Activated B cell treated with CpG ODN at 0.5 μM for 24 hours (primary cell): ENCODE measurements around the gene EFCAB11. TPM values are rescaled to one million over a fixed set of nuclear protein-coding genes. Genes with fewer than 3 reads are reported as not detected.

ENCODE experiments used
- ATAC-seq: fragments of 200-7000 bp; cut with Tn5 transposase; one replicate; pipeline ENCODE4 v1.10.0; 2021; ENCODE audit warnings: low read depth, mild to moderate bottlenecking, moderate library complexity
- CTCF ChIA-PET: fragments of 350-600 bp; sonication (Branson Sonifier 250); formaldehyde crosslinking; loops from one replicate; lab custom pipeline; 2021; ENCODE audit warnings: antibody characterized with exemption; lab: Charles Lee
- POLR2A ChIA-PET: fragments of 350-600 bp; sonication (Branson Sonifier 250); formaldehyde crosslinking; loops from one replicate; lab custom pipeline; 2021; ENCODE audit warnings: antibody characterized with exemption; lab: Charles Lee
- DNase-seq: peaks from one replicate; pipeline ENCODE4 v3.0.0; 2022
- H3K27ac Mint-ChIP-seq: one replicate; pipeline ENCODE4 v1.8.0; 2020; ENCODE audit warnings: mixed read lengths
- H3K27me3 Mint-ChIP-seq: one replicate; pipeline ENCODE4 v1.8.0; 2021; ENCODE audit warnings: mixed read lengths
- H3K36me3 Mint-ChIP-seq: one replicate; pipeline ENCODE4 v1.8.0; 2021; ENCODE audit warnings: low read depth, mixed read lengths
- H3K4me1 Mint-ChIP-seq: one replicate; pipeline ENCODE4 v1.8.0; 2021; ENCODE audit warnings: mixed read lengths
- H3K4me3 Mint-ChIP-seq: one replicate; pipeline ENCODE4 v1.8.0; 2020; ENCODE audit warnings: mild to moderate bottlenecking, mixed read lengths
- H3K9me3 Mint-ChIP-seq: one replicate; pipeline ENCODE4 v1.8.0; 2020; ENCODE audit warnings: mixed read lengths
- intact Hi-C: fragments of 100-400 bp; cut with micrococcal nuclease; formaldehyde crosslinking; loops from one replicate; pipeline ENCODE4 v1.15.1; 2024
- total RNA-seq: library from RNA; stranded (reverse); gene quantifications from 2 replicates; pipeline ENCODE4 v1.2.3, GENCODE V29; 2022
- TF ChIP-seq, protein P1 (sequence below): fragments of 200-600 bp; IDR thresholded peaks from one replicate; pipeline ENCODE4 v1.8.0; 2022; ENCODE audit warnings: antibody characterized with exemption, mild to moderate bottlenecking

EFCAB11 gene
- total RNA-seq, 1 donor from 2014 or later: 7.5 TPM

DNA sequence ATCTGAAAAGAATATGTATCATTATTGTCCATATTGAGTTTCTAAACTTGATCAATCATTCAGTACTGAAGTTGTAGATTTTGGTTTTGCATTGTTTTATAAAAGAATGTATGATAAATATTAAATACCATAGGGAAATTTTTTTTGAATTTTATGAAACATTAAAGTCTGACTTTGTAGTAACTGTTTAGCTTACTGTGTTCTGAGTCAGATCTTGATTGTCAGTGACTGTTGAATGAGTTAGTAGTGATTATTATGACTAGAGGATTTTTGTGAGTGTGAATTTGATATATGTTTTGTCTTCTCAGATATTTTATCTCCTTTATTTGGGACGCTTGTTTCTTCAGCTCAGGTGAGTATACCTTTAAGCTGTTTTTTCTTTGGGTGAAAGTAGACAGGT is 11.3 kb upstream of the EFCAB11 start:
- intact Hi-C loops: no loop called here
- Mint-ChIP-seq H3K4me1 (peaks cover 11% of the 10 kb centered on the region), H3K27me3 (no peaks in the 10 kb centered on the region), H3K9me3 (no peaks in the 10 kb centered on the region), H3K36me3 (peaks cover 72% of the 10 kb centered on the region), H3K4me3 (no peak overlapping the region), H3K27ac (no peak overlapping the region)
- ChIA-PET CTCF (no interaction called here), POLR2A (interaction anchor here (1.5 kb wide), 1 partner anchor 10 kb away, joined by 5 read pairs; the partner anchor contains the start of gene TDP1)
- ATAC-seq (no peak), DNase-seq (no peak)
- TF ChIP-seq, protein P1, sequence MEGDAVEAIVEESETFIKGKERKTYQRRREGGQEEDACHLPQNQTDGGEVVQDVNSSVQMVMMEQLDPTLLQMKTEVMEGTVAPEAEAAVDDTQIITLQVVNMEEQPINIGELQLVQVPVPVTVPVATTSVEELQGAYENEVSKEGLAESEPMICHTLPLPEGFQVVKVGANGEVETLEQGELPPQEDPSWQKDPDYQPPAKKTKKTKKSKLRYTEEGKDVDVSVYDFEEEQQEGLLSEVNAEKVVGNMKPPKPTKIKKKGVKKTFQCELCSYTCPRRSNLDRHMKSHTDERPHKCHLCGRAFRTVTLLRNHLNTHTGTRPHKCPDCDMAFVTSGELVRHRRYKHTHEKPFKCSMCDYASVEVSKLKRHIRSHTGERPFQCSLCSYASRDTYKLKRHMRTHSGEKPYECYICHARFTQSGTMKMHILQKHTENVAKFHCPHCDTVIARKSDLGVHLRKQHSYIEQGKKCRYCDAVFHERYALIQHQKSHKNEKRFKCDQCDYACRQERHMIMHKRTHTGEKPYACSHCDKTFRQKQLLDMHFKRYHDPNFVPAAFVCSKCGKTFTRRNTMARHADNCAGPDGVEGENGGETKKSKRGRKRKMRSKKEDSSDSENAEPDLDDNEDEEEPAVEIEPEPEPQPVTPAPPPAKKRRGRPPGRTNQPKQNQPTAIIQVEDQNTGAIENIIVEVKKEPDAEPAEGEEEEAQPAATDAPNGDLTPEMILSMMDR: no peak

DNA sequence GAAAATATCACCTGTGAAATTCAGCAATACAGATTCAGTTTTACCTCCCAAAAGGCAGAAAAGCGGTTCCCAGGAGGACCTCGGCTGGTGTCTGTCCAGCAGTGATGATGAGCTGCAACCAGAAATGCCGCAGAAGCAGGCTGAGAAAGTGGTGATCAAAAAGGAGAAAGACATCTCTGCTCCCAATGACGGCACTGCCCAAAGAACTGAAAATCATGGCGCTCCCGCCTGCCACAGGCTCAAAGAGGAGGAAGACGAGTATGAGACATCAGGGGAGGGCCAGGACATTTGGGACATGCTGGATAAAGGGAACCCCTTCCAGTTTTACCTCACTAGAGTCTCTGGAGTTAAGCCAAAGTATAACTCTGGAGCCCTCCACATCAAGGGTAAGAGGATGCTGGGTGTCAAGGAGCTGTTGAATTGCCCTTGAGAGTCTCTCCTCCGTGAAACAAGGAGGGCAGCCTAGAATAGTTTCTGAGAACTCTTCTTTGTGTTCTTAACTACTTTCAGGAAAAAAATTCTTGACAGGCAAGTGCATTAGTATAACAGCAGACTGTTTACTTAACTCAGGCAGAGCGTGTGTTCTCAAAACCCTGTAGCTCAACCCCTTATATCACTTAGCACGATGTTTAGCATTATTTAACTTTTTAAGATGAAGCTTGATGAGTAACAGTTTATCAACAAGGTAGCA is 8.9 kb upstream of the EFCAB11 start:
- Mint-ChIP-seq H3K4me3 (no peak overlapping the region), H3K36me3 (peaks cover 66% of the 10 kb centered on the region), H3K27ac (no peak overlapping the region), H3K9me3 (no peaks in the 10 kb centered on the region), H3K27me3 (no peaks in the 10 kb centered on the region), H3K4me1 (peaks cover 21% of the 10 kb centered on the region)
- no peak for DNase-seq
- POLR2A ChIA-PET: no interaction called here
- TF ChIP-seq, protein P1: no peak
- CTCF ChIA-PET: interaction anchor here (1.1 kb wide), 1 partner anchor 13 kb away, joined by 3 read pairs; no protein-coding TSS in a partner anchor
- intact Hi-C loops: no loop called here
- no peak for ATAC-seq

DNA sequence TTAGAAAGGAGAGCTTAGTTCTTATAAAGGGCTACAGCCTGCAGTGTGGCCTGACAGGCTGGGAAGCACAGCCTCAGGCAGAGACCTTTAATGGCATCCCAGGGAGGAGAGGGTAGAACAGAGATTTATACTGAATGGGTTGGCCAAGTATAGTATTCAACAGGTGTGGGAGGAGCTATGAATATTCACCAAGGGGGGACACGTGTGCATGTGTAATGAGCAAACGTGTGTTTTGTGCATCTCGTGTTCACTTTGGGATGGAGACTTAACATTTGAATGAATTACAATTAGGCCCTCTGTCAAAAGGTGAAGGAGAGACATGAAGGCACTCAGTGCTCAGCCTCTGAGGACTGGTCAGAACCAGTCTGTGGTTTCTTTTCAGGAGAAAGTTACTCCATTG is 6.4 kb upstream of the EFCAB11 start:
- POLR2A ChIA-PET: no interaction called here
- H3K27me3 Mint-ChIP-seq: no peaks in the 10 kb centered on the region

DNA sequence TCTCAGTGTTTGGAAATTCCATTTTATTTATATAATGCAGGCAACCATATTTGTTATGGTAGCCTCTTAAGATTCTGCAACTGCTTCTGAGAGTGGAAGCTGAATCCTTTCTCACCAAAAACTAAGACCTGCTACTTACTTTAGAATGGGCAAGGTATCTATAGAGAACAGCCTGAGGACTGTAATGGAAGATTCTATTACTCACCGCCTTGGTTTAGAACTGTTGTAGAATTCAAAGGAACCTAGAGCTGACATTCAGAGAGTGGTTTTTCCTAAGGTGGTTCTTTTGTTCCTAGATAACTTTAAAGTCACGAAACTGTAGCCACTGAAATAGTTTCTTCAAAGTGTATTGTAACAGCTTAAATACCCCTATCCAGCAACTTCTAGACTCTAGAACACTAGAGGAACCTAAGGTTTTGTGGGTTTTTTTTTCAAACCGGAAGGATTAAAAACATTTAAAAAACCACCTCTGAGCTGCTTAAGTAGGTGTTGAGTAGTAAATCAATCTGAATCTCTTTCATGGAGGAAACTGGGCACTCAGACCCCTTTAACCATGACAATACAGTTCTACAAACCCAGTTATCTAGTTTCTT is 5.4 kb upstream of the EFCAB11 start:
- no peak for ATAC-seq
- TF ChIP-seq, protein P1: no peak
- ChIA-PET POLR2A (no interaction called here), CTCF (interaction anchor here (0.8 to 8.2 kb wide), 2 partner anchors 13 to 21 kb away, joined by 3 to 48 read pairs; no protein-coding TSS in a partner anchor)
- DNase-seq: no peak
- H3K27ac Mint-ChIP-seq: no peak overlapping the region
- intact Hi-C loops: loop anchor here (5.0 to 10.0 kb wide), 4 partner anchors 528 to 1953 kb away; partner anchors contain the start of genes GPR65, PPP4R3A and SPATA7
- peaks cover 52% of the 10 kb centered on the region for H3K36me3 Mint-ChIP-seq
- peaks cover 39% of the 10 kb centered on the region for H3K4me1 Mint-ChIP-seq
- no peak overlapping the region for H3K4me3 Mint-ChIP-seq
- no peaks in the 10 kb centered on the region for H3K9me3 Mint-ChIP-seq
- no peaks in the 10 kb centered on the region for H3K27me3 Mint-ChIP-seq

More for the DNA sequence above, 6.4 kb upstream of the EFCAB11 start:
- intact Hi-C loops: no loop called here
- Mint-ChIP-seq H3K27ac (no peak overlapping the region), H3K4me1 (peaks cover 38% of the 10 kb centered on the region), H3K4me3 (no peak overlapping the region), H3K36me3 (peaks cover 61% of the 10 kb centered on the region), H3K9me3 (no peaks in the 10 kb centered on the region)
- CTCF ChIA-PET: interaction anchor here (8.2 kb wide), 1 partner anchor 12 kb away, joined by 48 read pairs; no protein-coding TSS in a partner anchor
- ATAC-seq: no peak
- DNase-seq: no peak
- TF ChIP-seq, protein P1: no peak

DNA sequence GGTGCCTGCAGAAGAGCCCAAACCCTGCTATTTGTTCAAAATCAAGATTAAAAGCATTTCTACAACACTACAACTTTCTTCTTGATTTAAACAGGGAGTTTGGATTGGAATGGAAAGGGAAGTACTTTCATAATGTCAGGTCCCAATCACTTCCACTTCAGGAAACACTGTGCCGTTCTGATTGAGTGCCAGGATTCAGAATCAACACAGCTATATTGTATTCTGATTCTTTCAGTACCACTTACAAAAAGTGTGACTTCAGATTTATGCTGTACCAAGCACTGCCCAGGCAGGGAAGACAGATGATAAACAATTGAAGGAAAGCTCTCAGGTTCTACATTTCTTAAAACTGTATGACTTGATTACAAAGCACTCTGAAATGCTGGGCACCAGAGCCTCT is 4.4 kb upstream of the EFCAB11 start:
- CTCF ChIA-PET: interaction anchor here (0.7 to 8.2 kb wide), 2 partner anchors 14 to 40 kb away, joined by 3 to 48 read pairs; no protein-coding TSS in a partner anchor
- Mint-ChIP-seq H3K4me3 (no peak overlapping the region), H3K27ac (no peak overlapping the region), H3K36me3 (peaks cover 51% of the 10 kb centered on the region), H3K9me3 (no peaks in the 10 kb centered on the region), H3K27me3 (no peaks in the 10 kb centered on the region), H3K4me1 (peaks cover 46% of the 10 kb centered on the region)
- DNase-seq (no peak), ATAC-seq (no peak)
- TF ChIP-seq, protein P1: no peak
- POLR2A ChIA-PET: no interaction called here
- intact Hi-C loops: loop anchor here (5.0 to 10.0 kb wide), 4 partner anchors 527 to 1952 kb away; partner anchors contain the start of genes GPR65, PPP4R3A and SPATA7
